Jurkat, Clone E6-1 (cell line): ENCODE results near the gene COPS3.

Source experiments
- DNase-seq: peaks from one replicate; pipeline ENCODE4 v3.0.0-alpha.2; 2011; ENCODE audit warnings: low read depth, low spot score
- H3K4me3 ChIP-seq: 2 replicates; pipeline ENCODE4 v1.5.1; 2011; ENCODE audit warnings: mild to moderate bottlenecking, low read length, control low read depth, moderate library complexity

COPS3 gene

DNA sequence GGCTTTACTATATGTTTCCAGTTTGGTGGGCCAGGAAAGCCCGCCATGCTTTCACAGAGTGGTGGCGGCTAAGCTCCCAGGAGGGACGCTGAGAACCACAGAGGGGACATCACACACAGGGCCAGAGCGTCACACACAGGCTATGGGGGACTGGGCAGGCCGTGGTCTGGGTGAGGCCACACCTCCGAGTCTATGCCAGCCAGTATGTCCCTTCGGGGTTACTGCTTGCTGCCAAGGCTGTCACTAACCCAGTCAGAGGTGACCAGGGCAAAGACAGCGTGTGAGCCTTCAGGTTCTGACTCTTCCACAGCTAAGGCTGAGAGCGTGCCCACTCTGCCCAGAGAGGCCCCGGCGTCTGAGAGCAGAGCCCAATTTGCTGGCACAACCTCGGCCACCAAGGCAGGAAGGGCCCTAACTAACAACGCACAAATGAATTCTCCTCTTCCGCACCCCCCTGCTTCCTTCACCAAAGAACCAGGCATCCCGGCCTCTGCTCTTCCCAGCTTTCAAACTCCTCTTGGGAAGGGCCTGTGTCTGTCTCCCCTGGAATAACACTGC is 77.8 kb downstream of the COPS3 start:
- DNase-seq: no peak
- H3K4me3 ChIP-seq: no peak overlapping the region

DNA sequence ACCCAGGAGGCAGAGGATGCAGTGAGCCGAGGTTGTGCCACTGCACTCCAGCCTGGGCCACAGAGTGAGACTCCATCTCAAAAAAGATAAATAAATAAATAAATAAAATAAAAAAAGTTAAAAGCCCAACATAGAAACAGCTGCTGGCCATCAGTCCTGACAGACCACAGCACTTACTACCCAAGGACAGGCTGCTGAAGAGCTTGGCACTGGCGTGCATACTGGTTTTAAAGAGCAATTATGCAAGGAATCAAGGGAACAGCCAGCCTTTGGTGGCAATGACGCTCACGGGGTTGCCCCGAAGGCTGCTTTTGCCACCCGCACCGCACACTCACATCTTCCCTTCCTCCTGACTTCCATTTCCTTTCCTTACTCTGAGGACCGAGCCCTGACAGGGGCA is 79.1 kb downstream of the COPS3 start:
- DNase-seq: no peak
- H3K4me3 ChIP-seq: no peak overlapping the region

DNA sequence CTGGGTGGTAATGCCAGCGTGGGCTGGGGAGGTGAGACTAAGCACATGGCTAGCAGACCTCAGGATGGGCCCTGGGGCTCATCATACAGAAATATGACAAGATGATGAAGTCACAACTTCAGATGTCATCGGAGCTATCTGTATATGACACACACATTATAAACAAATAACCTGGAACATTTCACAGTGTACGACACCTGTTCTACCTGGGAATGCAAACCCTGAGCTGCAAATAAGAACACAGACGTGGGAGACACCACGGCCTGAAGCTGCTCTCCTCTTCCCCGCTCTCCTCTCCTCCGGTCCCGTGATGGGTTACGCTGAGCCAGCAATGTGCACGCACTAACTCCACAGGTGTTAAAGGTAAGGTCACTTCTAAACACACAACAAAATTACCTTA is 79.8 kb downstream of the COPS3 start:
- DNase-seq: no peak
- no peak overlapping the region for H3K4me3 ChIP-seq

DNA sequence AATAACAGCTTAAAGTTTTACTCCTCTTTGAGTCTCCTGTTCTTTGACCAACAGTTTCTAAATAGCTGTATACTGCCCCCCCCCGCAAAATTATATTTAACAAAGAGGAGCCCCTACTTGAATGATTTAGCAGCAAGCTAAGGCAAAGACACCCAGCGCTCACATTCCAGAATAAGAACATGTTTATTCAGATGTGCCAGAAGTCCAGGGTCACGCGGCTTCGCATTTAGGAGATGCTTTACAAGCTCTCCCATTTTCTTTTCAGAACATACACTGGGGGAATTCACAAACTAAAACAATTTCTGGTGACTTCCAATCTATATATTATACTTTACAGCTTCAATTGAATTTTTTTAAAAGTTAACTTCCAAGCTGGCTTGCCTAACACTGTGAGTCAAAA is 80.2 kb downstream of the COPS3 start:
- DNase-seq: no peak

DNA sequence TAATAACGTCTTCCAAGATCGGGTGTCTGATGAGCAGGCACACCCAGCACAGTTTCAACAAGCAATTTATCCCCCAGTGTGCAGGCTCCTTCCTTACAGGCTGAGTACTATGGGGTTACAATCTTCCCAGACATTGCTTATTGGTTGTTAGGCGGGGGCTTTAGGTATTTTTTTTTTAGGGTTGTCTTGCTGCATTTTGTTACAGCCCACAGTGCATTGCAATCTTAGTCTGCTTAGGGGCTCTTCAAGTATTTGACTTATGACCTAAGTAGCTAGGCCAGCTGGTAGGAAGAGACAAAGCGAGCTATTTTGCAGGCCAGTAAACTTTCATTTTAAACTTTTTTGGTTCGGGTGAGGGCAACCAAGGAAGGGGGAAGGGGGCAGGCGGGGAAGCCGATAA is 80.7 kb downstream of the COPS3 start:
- H3K4me3 ChIP-seq: no peak overlapping the region
- DNase-seq: no peak

More for the DNA sequence above, 80.2 kb downstream of the COPS3 start:
- no peak overlapping the region for H3K4me3 ChIP-seq

DNA sequence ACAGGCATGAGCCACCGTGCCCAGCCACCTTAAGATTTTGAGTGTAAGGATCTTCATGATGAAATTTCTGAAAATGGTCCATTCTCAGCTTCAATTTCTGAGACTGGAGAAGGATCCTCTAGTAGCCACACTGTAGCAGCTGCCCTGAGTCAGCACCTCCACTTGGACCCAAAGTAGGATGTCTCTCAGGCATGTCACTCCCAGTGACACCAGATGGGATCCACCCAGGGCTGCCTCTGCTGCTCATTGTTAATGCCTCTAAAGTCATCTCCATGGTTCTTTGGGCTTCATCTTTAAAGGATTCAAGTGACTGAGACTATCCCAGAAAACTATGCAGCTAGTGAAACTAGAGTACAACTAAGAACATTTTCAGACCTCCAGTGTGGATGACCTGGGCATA is 82.8 kb downstream of the COPS3 start:
- DNase-seq: no peak
- no peak overlapping the region for H3K4me3 ChIP-seq

DNA sequence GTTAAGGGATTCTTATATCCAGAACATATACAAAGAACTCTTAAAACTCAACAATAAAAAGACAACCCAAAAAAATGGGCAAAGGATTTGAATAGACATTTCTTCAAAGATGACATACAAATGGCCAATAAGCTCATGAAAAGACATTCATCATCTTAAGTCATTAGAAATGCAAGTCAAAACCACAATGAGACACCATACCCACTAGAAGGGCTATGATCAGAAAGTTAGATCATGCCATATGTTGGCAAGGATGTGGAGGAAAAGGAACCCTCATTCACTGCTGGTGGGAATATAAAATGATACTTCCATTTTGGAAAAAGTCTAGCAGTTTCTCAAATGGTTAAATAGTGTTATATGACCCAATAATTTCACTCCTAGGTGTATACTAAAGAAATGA is 84.3 kb downstream of the COPS3 start:
- no peak overlapping the region for H3K4me3 ChIP-seq
- DNase-seq: no peak
